Caki2 (cell line): ENCODE data around the gene MARCHF9. TPM values are rescaled to one million over a fixed set of nuclear protein-coding genes. Genes with fewer than 3 reads are reported as not detected.
A peak's percentile ranks its signal among the peaks of the same experiment; 100 is the strongest.

ENCODE experiments used
- DNase-seq: peaks from one replicate; pipeline ENCODE4 v3.0.0-alpha.2; 2015; ENCODE audit warnings: low read depth
- in situ Hi-C: cut with HindIII; loops from 2 replicates; pipeline ENCODE4 v1.10.0; 2016; ENCODE audit warnings: low sequenced_read_pairs, low pct_unique_long_range_greater_than_20kb, mixed read lengths
- total RNA-seq: library from RNA; depleted of rRNA; stranded (reverse); fragments of >200 nt; shearing (Covaris generic); gene quantifications from 2 replicates; pipeline ENCODE4 v1.2.3, GENCODE V29; 2014; ENCODE audit warnings: low replicate concordance

Gene MARCHF9
- total RNA-seq, 1 experiment from 2014 or later, result 16.6 TPM

GRCh38 chr12:57735198-57735855 lies 19.6 kb upstream of the MARCHF9 start:
- no peak for DNase-seq
- in situ Hi-C loops, result no loop called here

DNA sequence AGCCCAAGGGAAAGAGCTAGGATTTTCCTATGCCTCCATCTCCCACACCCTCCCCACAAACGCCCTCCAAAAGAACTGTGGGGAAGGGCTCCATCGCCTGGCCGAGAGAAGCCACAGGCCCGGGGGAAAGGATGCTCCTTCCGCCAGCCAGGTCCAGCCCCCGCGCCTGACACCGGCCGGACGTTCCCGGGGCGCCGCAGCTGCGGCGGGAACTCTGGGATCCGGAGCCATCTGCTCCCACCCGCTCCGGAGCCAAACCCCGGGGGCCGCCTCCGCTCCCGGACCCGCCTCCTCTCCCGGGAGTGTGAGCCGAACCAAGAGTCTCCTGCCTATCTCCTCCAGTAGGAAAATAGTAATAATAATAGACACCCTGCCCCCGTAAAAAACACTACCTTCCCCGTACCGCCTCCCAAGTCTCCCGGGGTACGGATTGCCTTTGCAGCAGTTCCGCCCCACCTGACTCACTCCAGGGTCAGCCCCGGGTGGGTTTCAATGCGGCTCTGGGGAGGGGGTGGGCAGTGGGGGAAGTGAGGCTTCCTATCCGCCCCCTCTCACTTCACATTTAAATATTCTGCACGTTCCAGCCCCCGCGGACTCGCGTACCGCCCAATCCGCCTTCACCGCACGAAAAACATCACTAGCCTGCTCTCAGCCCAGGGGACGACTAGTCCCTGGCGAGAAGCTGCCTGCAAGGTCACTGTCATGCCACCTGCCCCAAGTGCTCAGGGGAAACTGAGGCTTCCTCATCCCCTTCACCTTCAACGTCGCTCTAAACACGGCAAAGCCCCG lies 18.8 kb upstream of the MARCHF9 start:
- in situ Hi-C loops, result no loop called here
- DNase-seq, result peak; percentile 28

- in situ Hi-C loops, result no loop called here
- DNase-seq, result no peak
These were observed 18.0 kb upstream of the MARCHF9 start for GRCh38 chr12:57736741-57737466.

DNA sequence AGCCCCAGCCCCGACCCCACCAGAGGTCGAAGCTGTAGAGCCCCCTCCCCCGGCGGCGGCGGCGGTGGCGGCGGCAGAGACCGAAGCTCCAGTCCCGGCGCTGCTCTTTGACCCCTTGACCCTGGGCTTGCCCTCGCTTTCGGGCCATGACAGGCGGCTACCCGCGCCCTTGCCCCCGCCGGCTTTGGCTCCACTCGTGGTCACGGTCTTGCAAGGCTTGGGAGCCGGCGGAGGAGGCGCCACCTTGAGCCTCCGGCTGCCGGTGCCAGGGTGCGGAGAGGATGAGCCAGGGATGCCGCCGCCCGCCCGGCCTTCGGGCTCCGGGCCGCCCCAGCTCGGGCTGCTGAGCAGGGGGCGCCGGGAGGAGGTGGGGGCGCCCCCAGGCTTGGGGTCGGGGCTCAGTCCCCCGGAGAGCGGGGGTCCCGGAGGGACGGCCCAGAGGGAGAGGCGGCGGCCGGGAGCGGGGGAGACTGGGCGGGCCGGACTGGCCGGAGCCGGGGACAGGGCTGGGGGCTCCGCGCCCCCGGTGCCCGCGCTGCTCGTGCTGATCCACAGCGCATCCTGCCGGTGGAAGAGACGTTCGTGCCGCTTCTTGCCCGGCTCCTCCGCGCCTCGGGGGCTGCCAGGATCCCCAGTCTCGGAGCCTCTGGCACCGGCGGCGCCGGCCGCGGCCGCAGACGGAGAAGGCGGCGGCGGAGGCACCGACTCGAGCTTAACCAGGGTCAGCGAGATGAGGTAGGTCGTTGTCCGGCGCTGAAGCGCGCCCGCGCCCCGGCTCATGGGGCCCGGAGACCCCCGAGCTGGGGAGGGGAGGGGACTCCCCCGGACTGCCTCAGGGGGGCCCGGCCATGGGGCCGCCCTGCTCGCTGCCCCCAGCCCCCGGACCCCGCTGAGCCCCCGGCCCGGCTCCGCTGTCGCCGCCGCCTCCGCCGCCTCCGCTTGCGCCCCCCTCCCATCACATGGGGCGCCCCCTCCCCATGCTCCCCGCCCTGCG lies 17.1 kb upstream of the MARCHF9 start:
- in situ Hi-C loops, result no loop called here
- DNase-seq, result no peak

DNA sequence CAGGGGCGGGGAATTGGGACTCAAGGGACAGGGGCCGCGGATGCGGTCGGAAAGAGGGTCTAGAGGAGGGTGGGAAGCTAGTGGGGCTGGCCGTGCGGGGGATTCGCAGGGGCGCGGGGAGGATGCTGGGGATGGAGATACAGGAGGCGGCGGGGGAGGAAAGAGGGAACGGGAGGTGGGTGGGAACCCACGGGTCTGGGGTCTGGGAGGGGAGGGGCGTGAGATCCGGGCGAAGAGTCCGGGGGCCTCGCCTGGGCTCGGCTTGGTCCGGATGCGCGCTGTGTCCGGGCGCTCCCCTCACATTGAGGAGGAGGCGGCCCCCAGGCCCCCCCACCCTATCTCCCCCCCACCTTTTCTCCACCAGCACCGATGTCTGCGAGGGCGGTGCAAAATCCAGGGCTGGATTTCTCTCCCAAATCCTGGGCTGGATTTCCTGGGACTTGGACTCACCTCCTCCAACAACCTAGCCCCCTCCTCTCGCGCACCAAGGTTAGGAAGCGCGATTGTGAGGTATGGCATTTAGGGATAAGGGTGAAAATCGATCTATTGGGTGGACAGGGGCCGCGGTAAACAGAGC lies 16.2 kb upstream of the MARCHF9 start, which contains the start of gene AGAP2:
TSS of gene AGAP2 (minus strand) at position 82 of the 577 bp plus-strand sequence. CDS start 496 bp downstream, outside the sequence.
- in situ Hi-C loops, result no loop called here
- no peak for DNase-seq

DNA sequence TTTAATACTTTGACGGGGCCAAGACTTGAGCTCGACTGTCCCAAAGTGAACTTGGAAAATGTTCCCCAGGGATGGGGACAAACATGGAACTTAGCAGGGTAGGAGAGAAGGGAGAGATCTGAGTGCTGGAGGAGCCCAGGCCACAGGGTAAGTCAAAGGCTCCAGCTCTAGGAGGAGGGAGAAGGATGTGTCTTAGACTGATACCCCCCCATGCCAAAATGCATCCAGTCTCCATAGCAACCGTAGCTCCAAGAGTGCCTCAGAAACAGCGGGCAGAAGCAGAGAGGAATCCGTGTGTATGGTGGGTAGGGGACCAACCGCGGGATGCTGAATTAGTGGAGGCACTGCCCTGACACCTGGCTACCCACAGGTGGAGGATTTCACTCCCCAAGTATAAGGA lies 15.5 kb upstream of the MARCHF9 start:
- DNase-seq, result no peak
- in situ Hi-C loops, result no loop called here

GRCh38 chr12:57739914-57740538 lies 14.9 kb upstream of the MARCHF9 start:
- in situ Hi-C loops, result no loop called here

GRCh38 chr12:57740656-57741412 lies 14.1 kb upstream of the MARCHF9 start:
- in situ Hi-C loops, result no loop called here

More at GRCh38 chr12:57739914-57740538, 14.9 kb upstream of the MARCHF9 start:
- no peak for DNase-seq

DNA sequence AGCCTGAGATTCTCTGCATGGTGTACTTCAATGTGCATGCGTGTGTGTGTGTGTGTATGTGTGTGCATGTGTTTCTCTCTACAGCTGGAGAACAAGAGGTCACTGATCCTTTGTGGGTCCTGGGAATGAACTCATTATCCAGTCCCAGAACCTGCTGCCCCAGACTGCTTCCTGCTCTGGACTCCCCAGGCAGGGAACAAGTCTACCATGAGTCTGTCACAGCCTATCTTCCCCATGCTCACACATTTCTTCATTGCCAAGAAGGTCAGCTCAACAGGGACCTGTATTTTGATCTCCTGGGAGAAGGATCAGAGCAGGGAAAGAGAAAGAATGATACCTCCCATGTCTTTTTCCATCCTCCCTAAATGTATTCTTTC lies 13.5 kb upstream of the MARCHF9 start:
- no peak for DNase-seq
- in situ Hi-C loops, result no loop called here

More at GRCh38 chr12:57740656-57741412, 14.1 kb upstream of the MARCHF9 start:
- no peak for DNase-seq

DNA sequence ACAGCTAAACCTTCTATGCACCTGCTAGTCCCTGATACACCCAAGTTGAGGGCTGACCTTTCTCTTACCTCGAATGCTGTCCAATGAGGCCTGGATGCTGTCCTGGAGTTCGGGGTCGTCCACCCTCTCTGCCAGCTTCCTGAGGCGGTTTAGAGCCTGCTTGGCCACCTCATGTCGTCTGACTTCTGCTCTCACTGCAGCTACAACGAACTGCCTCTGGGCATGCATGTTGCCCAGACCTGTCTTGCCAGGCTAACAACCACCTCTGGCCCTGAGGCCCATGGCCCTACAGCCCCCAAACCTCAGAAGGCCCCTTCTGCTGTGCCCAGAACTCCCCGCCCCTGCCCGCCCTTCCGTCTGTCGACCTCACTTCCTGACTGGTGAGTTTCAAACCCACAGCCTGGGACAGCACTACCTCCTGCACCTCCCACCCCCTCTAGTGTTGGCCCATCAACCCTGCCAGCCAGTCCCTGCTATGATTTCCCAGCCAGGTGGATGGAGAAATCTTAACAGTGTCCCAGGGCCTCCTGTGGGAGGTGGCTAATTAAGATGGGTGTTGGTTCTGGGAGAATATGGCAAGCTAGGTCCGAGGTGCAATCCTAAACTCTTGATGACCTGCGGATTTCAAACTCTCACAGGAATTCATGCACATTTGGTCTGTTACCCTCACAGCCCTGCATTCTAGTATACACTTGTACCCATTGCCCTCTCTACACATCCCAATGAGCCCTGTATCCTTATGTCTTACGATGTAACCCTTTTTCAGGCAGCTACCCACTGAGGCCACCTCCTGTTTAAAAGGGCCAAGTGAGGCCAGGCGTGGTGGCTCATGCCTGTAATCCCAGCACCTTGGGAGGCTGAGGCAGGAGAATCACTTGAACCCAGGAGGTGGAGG lies 12.8 kb upstream of the MARCHF9 start:
- no peak for DNase-seq
- in situ Hi-C loops, result no loop called here

GRCh38 chr12:57743769-57744168 lies 11.1 kb upstream of the MARCHF9 start:
- no peak for DNase-seq
- in situ Hi-C loops, result no loop called here

DNA sequence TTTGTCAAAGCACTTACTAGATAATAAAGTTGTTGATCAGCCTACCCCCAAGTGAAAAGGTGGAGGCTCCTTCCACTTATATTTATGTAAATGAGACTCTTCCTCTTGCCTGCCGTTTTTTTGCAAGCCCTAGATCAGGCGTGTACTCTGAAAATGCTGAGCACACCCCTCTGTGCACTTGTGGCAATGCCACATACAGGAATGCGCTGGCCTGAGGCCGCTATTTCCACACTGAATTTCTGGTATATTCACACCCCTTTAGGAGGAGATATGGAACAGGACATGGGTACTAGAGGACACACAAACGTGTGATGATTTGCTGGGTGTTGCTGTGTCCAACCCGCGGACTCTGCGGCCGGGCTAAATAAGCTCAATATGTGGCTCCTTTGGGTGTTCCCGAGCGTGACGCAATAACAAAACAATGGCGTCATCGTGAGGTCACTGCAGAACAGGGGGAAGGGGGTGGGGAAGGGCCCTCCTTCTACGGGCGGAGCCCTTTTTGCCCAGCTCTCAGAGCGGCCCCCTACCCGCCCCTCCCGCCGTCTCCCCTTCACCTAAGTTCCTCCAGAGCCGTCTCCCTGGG lies 10.6 kb upstream of the MARCHF9 start:
- in situ Hi-C loops, result no loop called here
- no peak for DNase-seq

GRCh38 chr12:57744777-57745484 lies 10.0 kb upstream of the MARCHF9 start, which contains the start of gene TSPAN31:
TSS of gene TSPAN31 (plus strand) at chr12:57745039. CDS start at chr12:57745155, 116 bp downstream.
- DNase-seq, result peak; percentile 99
- in situ Hi-C loops, result no loop called here

- DNase-seq, result no peak
- in situ Hi-C loops, result no loop called here
These were observed 9.4 kb upstream of the MARCHF9 start for GRCh38 chr12:57745485-57745881.

- no peak for DNase-seq
- in situ Hi-C loops, result no loop called here
These were observed 8.9 kb upstream of the MARCHF9 start for GRCh38 chr12:57746025-57746424.
